ENCODE data around the gene ATRIP.
"Not testable (repeated sequence)": the region's sequence is repeated elsewhere in the genome, so short reads cannot be mapped to it uniquely, and the experiment has no call there.

Gene ATRIP

DNA sequence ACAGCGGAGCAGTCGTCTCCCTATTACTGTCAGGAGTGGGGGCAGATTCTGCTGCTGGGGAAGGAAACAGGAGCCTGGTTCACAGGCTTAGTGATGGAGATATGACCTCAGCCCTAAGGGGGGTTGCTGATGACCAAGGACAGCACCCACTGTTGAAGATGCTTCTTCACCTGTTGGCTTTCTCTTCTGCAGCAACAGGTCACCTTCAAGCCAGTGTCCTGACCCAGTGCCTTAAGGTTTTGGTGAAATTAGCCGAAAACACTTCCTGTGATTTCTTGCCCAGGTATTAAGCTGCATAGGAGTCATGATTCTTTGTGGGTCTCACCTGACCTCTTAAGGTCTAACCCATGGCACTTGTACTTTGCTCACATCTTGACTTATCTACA, 14.0 kb downstream of the ATRIP start:
- TF ChIP-seq ZFHX2 (tag by site-specific recombination; conservative IDR thresholded peaks at IDR 0.05) (no peak), SCRT2 (tag by site-specific recombination; IDR thresholded peaks at IDR 0.05) (peak; percentile 86), SCRT1 (tag by site-specific recombination; IDR thresholded peaks at IDR 0.05; ENCODE audit: borderline replicate concordance) (peak; percentile 75)
- Histone ChIP-seq H3K36me3 (ENCODE audit: control insufficient read depth in 2 of 2, insufficient read depth in 1 of 2, low read length in 2 of 2) (peaks cover 7 to 82% of the 10 kb centered on the region in 2 experiments; a peak in 2 of 3 replicates), H3K27ac (ENCODE audit: extremely low read depth, low read depth, low read length) (no peak overlapping the region), H3K4me3 (ENCODE audit: low read depth, low read length) (no peak overlapping the region), H3K4me1 (ENCODE audit: control insufficient read depth, insufficient read depth, low read length) (no peaks in the 10 kb centered on the region), H3K9me3 (ENCODE audit: control insufficient read depth, insufficient read depth, low read depth, low read length) (no peaks in the 10 kb centered on the region)
- CTCF ChIA-PET: no interaction called here
- POLR2A ChIA-PET: no interaction called here

DNA sequence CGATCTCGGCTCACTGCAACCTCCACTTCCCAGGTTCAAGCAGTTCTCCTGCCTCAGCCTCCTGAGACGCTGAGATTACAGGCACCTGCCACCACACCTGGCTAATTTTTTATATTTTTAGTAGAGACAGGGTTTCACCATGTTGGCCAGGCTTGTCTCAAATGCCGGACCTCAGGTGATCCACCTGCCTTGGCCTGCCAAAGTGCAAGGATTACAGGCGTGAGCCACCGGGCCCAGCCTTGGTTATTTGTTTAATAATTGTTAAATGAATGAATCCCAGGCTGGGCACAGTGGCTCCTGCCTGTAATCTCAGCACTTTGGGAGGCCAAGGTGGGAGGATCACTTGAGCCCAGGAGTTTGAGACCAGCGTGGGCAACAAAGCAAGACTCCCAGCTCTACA, 15.2 kb downstream of the ATRIP start:
- not testable (repeated sequence) for H3K4me3 ChIP-seq (ENCODE audit: low read depth, low read length); H3K4me1 ChIP-seq (ENCODE audit: control insufficient read depth, insufficient read depth, low read length); H3K9me3 ChIP-seq (ENCODE audit: control insufficient read depth, insufficient read depth, low read depth, low read length); H3K27ac ChIP-seq (ENCODE audit: extremely low read depth, low read depth, low read length)
- ChIA-PET POLR2A (interaction anchor here (1.2 kb wide), 1 partner anchor 16 kb away, joined by 3 read pairs; the partner anchor contains the start of gene ATRIP), CTCF (interaction anchor here (0.6 kb wide), 2 partner anchors 46 to 814 kb away, joined by 3 read pairs; no protein-coding TSS in a partner anchor)
- peaks cover 0 to 77% of the 10 kb centered on the region in 2 experiments; a peak in 2 of 3 replicates for H3K36me3 ChIP-seq (ENCODE audit: control insufficient read depth in 2 of 2, insufficient read depth in 1 of 2, low read length in 2 of 2)

DNA sequence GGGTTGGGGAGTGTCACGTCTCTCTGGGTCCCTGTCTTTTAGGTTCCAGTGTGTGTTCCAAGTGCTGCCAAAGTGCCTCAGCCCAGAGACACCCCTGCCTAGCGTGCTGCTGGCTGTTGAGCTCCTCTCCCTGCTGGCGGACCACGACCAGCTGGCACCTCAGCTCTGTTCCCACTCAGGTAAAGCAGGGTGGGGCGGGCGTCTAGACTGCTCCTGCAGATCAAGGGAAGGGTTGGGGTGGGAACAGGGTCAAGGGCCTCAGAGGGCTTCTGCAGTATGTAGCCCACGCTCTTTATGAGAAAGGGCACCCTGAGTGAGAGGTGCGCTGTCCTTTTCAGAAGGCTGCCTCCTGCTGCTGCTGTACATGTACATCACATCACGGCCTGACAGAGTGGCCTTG, 17.2 kb downstream of the ATRIP start:
- H3K4me1 ChIP-seq (ENCODE audit: control insufficient read depth, insufficient read depth, low read length): no peaks in the 10 kb centered on the region
- ChIA-PET POLR2A (no interaction called here), CTCF (interaction anchor here (0.9 to 2.7 kb wide), 3 partner anchors 28 to 63 kb away, joined by 3 to 6 read pairs (median 4); no protein-coding TSS in a partner anchor)
- peaks cover 0 to 81% of the 10 kb centered on the region in 2 experiments; a peak in 1 of 3 replicates for H3K36me3 ChIP-seq (ENCODE audit: control insufficient read depth in 2 of 2, insufficient read depth in 1 of 2, low read length in 2 of 2)
- H3K27ac ChIP-seq (ENCODE audit: extremely low read depth, low read depth, low read length): no peak overlapping the region
- H3K4me3 ChIP-seq (ENCODE audit: low read depth, low read length): no peak overlapping the region
- no peaks in the 10 kb centered on the region for H3K9me3 ChIP-seq (ENCODE audit: control insufficient read depth, insufficient read depth, low read depth, low read length)
- no peak for TF ChIP-seq ZNF48 (tag by site-specific recombination; IDR thresholded peaks at IDR 0.05)
- TF ChIP-seq, protein P1, sequence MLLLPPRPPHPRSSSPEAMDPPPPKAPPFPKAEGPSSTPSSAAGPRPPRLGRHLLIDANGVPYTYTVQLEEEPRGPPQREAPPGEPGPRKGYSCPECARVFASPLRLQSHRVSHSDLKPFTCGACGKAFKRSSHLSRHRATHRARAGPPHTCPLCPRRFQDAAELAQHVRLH (tag by site-specific recombination; IDR thresholded peaks at IDR 0.05): no peak
- no peak for TF ChIP-seq ZNF391 (tag by site-specific recombination; IDR thresholded peaks at IDR 0.05; ENCODE audit: borderline replicate concordance, low read depth)
- no peak for TF ChIP-seq ZNF571 (tag by site-specific recombination; IDR thresholded peaks at IDR 0.05)
- no peak for TF ChIP-seq ZNF174 (tag by site-specific recombination; IDR thresholded peaks at IDR 0.05)
- TF ChIP-seq ZNF140 (tag by site-specific recombination; IDR thresholded peaks at IDR 0.05): no peak
- TF ChIP-seq, protein P2, sequence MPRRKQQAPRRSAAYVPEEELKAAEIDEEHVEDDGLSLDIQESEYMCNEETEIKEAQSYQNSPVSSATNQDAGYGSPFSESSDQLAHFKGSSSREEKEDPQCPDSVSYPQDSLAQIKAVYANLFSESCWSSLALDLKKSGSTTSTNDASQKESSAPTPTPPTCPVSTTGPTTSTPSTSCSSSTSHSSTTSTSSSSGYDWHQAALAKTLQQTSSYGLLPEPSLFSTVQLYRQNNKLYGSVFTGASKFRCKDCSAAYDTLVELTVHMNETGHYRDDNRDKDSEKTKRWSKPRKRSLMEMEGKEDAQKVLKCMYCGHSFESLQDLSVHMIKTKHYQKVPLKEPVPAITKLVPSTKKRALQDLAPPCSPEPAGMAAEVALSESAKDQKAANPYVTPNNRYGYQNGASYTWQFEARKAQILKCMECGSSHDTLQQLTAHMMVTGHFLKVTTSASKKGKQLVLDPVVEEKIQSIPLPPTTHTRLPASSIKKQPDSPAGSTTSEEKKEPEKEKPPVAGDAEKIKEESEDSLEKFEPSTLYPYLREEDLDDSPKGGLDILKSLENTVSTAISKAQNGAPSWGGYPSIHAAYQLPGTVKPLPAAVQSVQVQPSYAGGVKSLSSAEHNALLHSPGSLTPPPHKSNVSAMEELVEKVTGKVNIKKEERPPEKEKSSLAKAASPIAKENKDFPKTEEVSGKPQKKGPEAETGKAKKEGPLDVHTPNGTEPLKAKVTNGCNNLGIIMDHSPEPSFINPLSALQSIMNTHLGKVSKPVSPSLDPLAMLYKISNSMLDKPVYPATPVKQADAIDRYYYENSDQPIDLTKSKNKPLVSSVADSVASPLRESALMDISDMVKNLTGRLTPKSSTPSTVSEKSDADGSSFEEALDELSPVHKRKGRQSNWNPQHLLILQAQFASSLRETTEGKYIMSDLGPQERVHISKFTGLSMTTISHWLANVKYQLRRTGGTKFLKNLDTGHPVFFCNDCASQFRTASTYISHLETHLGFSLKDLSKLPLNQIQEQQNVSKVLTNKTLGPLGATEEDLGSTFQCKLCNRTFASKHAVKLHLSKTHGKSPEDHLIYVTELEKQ (tag by site-specific recombination; IDR thresholded peaks at IDR 0.05; ENCODE audit: borderline replicate concordance): no peak
- no peak for TF ChIP-seq GLI2 (tag by site-specific recombination; IDR thresholded peaks at IDR 0.05; ENCODE audit: borderline replicate concordance, low read depth)
- TF ChIP-seq ZNF837 (tag by site-specific recombination; IDR thresholded peaks at IDR 0.05): no peak
- TF ChIP-seq ZNF138 (tag by site-specific recombination; IDR thresholded peaks at IDR 0.05; ENCODE audit: borderline replicate concordance): no peak
- TF ChIP-seq ZNF791 (tag by site-specific recombination; IDR thresholded peaks at IDR 0.05): no peak
- no peak for TF ChIP-seq ZNF670 (tag by site-specific recombination; IDR thresholded peaks at IDR 0.05; ENCODE audit: low read depth)
- no peak for TF ChIP-seq YY2 (tag by site-specific recombination; IDR thresholded peaks at IDR 0.05)
- TF ChIP-seq ZNF530 (tag by site-specific recombination; IDR thresholded peaks at IDR 0.05; ENCODE audit: low read depth): no peak
- no peak for TF ChIP-seq ZNF600 (tag by site-specific recombination; IDR thresholded peaks at IDR 0.05)
- TF ChIP-seq ZNF433 (tag by site-specific recombination; IDR thresholded peaks at IDR 0.05; ENCODE audit: low read depth): no peak
- TF ChIP-seq ZNF155 (tag by site-specific recombination; IDR thresholded peaks at IDR 0.05): no peak
